ENCODE data around the gene MDP1. TPM values are rescaled to one million over a fixed set of nuclear protein-coding genes. Genes with fewer than 3 reads are reported as not detected.

MDP1 gene
- total RNA-seq, 4 donors from 2014 or later, result 6.9 to 17.1 (median 11.4) TPM

DNA sequence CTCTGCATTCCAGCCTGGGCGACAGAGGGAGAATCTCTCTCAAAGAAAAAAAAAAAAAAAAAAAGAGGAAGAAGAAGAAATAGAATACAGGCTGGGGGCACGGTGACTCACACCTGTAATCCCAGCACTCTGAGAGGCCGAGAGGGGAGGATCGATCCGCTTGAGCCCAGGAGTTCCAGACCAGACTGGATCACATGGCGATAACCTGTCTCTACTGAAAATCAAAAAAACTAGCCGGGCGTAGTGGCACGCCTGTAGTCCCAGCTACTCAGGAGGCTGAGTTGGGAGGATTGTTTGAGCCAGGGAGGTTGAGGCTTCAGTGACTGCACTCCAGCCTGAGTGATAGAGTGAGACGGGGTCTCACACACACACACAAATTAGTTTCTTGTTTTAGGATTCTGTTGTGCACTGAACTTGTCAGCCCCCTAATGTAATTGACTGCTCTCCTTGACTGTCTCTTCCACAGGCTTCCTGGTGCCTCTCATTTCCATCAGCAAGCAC lies 27.5 kb upstream of the MDP1 start:
- Histone ChIP-seq H3K36me3 (peaks cover 0 to 31% of the 10 kb centered on the region in 2 donors), H3K4me1 (peaks cover 2 to 46% (median 29%) of the 10 kb centered on the region in 3 donors), H3K27me3 (no peaks in the 10 kb centered on the region), H3K9me3 (no peaks in the 10 kb centered on the region), H3K27ac (peak overlapping the region; percentile 89 to 99 (median 94)), H3K4me3 (peak overlapping the region; percentile 53 to 57)
- TF ChIP-seq, protein P1, sequence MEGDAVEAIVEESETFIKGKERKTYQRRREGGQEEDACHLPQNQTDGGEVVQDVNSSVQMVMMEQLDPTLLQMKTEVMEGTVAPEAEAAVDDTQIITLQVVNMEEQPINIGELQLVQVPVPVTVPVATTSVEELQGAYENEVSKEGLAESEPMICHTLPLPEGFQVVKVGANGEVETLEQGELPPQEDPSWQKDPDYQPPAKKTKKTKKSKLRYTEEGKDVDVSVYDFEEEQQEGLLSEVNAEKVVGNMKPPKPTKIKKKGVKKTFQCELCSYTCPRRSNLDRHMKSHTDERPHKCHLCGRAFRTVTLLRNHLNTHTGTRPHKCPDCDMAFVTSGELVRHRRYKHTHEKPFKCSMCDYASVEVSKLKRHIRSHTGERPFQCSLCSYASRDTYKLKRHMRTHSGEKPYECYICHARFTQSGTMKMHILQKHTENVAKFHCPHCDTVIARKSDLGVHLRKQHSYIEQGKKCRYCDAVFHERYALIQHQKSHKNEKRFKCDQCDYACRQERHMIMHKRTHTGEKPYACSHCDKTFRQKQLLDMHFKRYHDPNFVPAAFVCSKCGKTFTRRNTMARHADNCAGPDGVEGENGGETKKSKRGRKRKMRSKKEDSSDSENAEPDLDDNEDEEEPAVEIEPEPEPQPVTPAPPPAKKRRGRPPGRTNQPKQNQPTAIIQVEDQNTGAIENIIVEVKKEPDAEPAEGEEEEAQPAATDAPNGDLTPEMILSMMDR (IDR thresholded peaks at IDR 0.05), result no peak
- TF ChIP-seq POLR2A (IDR thresholded peaks at IDR 0.05), result no peak
- no peak for TF ChIP-seq EP300 (IDR thresholded peaks at IDR 0.05)
- no peak for TF ChIP-seq POLR2AphosphoS5 (IDR thresholded peaks at IDR 0.05)
- ATAC-seq, result no peak
- WGBS, 2 donors (ENCODE audit: low coverage in 1 of 2), result 36 to 48% methylated on average over 2 to 9 of the region's 10 CpGs

DNA sequence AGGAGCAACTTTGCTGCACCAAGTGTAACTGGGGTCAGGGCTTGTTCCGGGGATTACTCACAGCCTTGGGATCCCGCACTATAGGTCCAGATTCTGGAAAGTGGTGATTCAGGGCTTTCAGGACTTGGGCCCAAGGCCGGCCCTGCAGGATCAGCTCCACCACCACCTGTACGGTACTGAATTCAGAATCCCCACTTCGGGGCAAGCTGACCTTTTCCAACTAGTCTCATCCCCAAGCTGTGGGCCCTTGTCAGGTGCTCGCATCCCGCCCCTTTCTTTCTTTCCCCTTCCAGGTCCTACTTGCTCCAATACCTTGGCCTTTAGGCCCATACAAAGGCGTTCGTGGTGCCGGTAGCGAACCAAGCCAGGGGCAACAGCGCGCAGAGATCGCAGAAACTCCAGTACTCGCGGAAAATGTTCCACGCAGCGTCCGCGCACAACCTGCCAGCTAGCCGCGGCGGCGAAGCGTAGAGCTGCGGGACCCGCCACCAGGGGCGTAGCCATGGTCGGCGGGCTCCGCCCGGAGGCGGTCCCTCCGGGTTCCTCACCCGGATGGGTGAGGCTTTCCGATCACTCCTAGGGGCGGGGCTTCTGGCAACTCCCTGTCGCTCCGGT lies 26.1 kb upstream of the MDP1 start:
- ATAC-seq, result peak; percentile 93
- no peaks in the 10 kb centered on the region for H3K27me3 ChIP-seq
- H3K27ac ChIP-seq, result peak overlapping the region; percentile 89 to 99 (median 94)
- H3K36me3 ChIP-seq, result peaks cover 0 to 45% of the 10 kb centered on the region in 2 donors
- H3K4me3 ChIP-seq, result peak overlapping the region; percentile 53 to 57
- peaks cover 2 to 56% (median 29%) of the 10 kb centered on the region in 3 donors for H3K4me1 ChIP-seq
- 0% methylated on average over 14 of the region's 39 CpGs; no CpG with 5 or more reads in 1 of the 2 donors for WGBS, 2 donors (ENCODE audit: low coverage in 1 of 2)
- TF ChIP-seq POLR2A (IDR thresholded peaks at IDR 0.05), result no peak
- TF ChIP-seq, protein P1 (IDR thresholded peaks at IDR 0.05), result peak; percentile 51 to 88 (median 78)
- TF ChIP-seq POLR2AphosphoS5 (IDR thresholded peaks at IDR 0.05), result no peak
- TF ChIP-seq EP300 (IDR thresholded peaks at IDR 0.05), result no peak
- no peaks in the 10 kb centered on the region for H3K9me3 ChIP-seq

DNA sequence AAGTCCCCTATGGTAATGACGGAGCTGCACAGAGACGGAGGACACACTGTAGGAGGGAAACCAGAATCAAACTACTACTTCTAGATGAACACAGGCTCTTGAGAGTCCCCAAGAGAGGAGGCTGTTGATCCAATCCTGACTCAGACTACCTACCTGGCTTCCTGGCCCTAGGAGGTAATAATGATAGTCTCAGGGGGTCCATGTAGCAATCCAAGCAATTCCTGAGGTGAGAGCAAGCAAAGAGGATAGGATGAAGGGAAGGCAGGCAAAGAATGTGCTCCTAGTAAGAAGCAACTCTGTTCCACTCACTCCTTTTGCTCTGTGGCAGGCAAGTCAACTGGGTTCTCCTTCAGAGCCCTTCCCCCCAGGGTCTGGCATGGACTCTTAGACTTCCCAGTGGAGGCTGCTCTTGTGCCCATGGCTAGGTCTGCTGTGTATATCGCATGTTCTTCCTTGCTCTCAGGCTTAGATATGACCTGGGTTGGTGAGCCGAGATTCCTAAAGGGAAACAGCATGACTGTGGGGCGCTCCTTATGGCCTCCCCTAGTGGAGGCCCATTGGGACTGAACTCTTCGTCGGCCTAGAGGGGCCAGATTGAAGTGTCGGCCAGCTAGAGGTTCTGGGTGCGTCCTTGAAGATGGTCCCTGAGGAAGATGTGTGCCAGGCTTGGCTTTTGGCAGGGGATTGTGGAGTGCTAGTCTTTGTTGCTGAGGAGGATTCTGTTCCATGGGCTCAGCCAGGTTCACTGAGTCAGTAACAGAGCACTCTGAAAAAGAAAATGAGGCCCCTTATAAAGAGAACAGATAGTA lies 24.4 kb upstream of the MDP1 start:
- ATAC-seq, result no peak
- peaks cover 2 to 60% (median 29%) of the 10 kb centered on the region in 3 donors for H3K4me1 ChIP-seq
- H3K27me3 ChIP-seq, result no peaks in the 10 kb centered on the region
- H3K4me3 ChIP-seq, result no peak overlapping the region
- 87% methylated on average over 4 of the region's 9 CpGs; no CpG with 5 or more reads in 1 of the 2 donors for WGBS, 2 donors (ENCODE audit: low coverage in 1 of 2)
- peak overlapping the region in 3 of 4 donors; percentile 89 to 99 (median 99) for H3K27ac ChIP-seq
- TF ChIP-seq POLR2A (IDR thresholded peaks at IDR 0.05) (no peak), POLR2AphosphoS5 (IDR thresholded peaks at IDR 0.05) (no peak), EP300 (IDR thresholded peaks at IDR 0.05) (no peak)
- TF ChIP-seq, protein P1 (IDR thresholded peaks at IDR 0.05), result no peak
- peaks cover 0 to 60% of the 10 kb centered on the region in 2 donors for H3K36me3 ChIP-seq
- no peaks in the 10 kb centered on the region for H3K9me3 ChIP-seq

DNA sequence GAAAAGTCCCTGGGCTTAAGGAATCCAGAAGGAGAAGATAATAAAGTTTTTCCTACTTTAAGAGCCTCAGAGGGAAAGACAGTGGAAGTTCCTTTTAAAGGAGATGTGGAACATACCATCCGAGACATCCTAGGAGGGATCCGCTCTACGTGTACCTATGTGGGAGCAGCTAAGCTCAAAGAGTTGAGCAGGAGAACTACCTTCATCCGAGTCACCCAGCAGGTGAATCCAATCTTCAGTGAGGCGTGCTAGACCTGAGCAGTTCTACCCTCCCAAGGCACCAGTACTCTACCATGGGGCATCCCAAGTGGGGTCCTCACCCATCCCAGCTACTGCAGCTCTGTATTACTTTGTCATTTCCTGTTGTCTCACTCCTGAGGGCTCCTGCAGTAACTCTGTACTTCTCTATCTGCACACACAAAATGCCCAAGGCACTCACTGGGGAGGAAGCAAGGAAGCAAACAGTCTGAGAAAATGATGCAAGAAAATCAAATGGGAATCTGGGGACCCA lies 22.7 kb upstream of the MDP1 start:
- peak overlapping the region in 1 of 4 donors; percentile 11 for H3K27ac ChIP-seq
- ATAC-seq, result no peak
- TF ChIP-seq POLR2AphosphoS5 (IDR thresholded peaks at IDR 0.05) (no peak), POLR2A (IDR thresholded peaks at IDR 0.05) (peak in 1 of 2 donors; percentile 7)
- H3K4me1 ChIP-seq, result peaks cover 3 to 74% (median 37%) of the 10 kb centered on the region in 3 donors
- H3K9me3 ChIP-seq, result no peaks in the 10 kb centered on the region
- 78 to 84% methylated on average over 4 to 5 of the region's 5 CpGs for WGBS, 2 donors (ENCODE audit: low coverage in 1 of 2)
- no peak overlapping the region for H3K4me3 ChIP-seq
- H3K27me3 ChIP-seq, result no peaks in the 10 kb centered on the region
- H3K36me3 ChIP-seq, result peaks cover 0 to 60% of the 10 kb centered on the region in 2 donors

DNA sequence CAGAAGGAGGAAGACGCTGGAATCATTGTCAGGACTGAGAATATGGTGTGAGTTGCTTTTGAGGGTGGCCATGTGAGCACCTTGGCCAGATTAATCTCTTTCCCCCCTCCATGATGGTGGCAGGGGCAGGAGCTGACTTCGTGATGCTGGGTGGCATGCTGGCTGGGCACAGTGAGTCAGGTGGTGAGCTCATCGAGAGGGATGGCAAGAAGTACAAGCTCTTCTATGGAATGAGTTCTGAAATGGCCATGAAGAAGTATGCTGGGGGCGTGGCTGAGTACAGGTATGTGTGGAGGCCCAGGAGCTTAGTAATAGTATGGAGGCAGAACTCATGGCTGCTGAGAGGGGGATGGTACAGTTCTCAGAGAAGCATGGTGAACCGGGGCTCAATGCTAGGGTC lies 22.3 kb upstream of the MDP1 start:
- no peaks in the 10 kb centered on the region for H3K27me3 ChIP-seq
- peaks cover 6 to 74% (median 39%) of the 10 kb centered on the region in 3 donors for H3K4me1 ChIP-seq
- H3K27ac ChIP-seq, result no peak overlapping the region
- TF ChIP-seq POLR2A (IDR thresholded peaks at IDR 0.05), result no peak
- TF ChIP-seq, protein P1 (IDR thresholded peaks at IDR 0.05), result no peak
- no peaks in the 10 kb centered on the region for H3K9me3 ChIP-seq
- H3K36me3 ChIP-seq, result peaks cover 0 to 60% of the 10 kb centered on the region in 2 donors
- 74 to 77% methylated on average over 3 to 4 of the region's 5 CpGs for WGBS, 2 donors (ENCODE audit: low coverage in 1 of 2)
- H3K4me3 ChIP-seq, result no peak overlapping the region
- ATAC-seq, result no peak
